ENCODE data around the gene ELMO1. TPM values are rescaled to one million over a fixed set of nuclear protein-coding genes. Genes with fewer than 3 reads are reported as not detected.

The ELMO1 gene
- total and polyA plus RNA-seq, 10 of the 15 experiments (the other 5 are each of a cell fraction or from before 2014, with no cell fraction given), result 22.6 to 85.9 (median 56.6) TPM

DNA sequence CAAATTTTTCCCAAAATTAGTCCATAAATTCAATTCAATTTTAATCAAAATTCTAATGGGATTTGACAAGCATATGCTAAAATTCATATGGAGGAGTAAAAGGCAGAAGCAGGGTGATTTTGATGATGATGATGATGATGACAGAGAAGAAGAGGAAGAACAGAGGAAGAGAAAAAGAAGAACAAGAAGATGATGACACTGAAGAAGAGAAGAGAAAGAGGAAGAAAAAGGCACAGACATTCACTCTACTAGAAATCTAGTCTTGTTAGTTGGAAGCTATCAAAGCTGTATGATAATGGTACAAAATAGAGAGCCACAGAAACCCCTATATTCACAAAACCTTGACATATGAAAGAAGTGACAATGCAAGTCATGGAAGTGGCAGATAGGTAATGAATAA is 157.9 kb downstream of the ELMO1 start (continued):
- TF ChIP-seq SUPT20H (IDR thresholded peaks at IDR 0.05; ENCODE audit: borderline replicate concordance, control insufficient read depth, low read depth, low read length) (no peak), POLR2AphosphoS2 (IDR thresholded peaks at IDR 0.05; ENCODE audit: low read depth, low read length) (no peak), ZNF384 (IDR thresholded peaks at IDR 0.05; ENCODE audit: borderline replicate concordance, low read depth, low read length) (no peak), RELA (IDR thresholded peaks at IDR 0.05; ENCODE audit: borderline replicate concordance, partially characterized antibody) (no peak), IKZF2 (IDR thresholded peaks at IDR 0.05) (no peak), SUZ12 (IDR thresholded peaks at IDR 0.05; ENCODE audit: unreplicated experiment) (no peak), SRF (IDR thresholded peaks at IDR 0.05; ENCODE audit: low read depth in 2 of 2, low read length in 2 of 2) (no peak), IKZF1 (conservative IDR thresholded peaks at IDR 0.05) (no peak), NRF1 (conservative IDR thresholded peaks at IDR 0.05; ENCODE audit: low read depth, low read length) (no peak), YBX1 (IDR thresholded peaks at IDR 0.05) (no peak), MTA2 (IDR thresholded peaks at IDR 0.05; ENCODE audit: low read depth) (no peak), HCFC1 (IDR thresholded peaks at IDR 0.05; ENCODE audit: low read length) (no peak), IRF3 (IDR thresholded peaks at IDR 0.05) (no peak), EGR1 (IDR thresholded peaks at IDR 0.05; ENCODE audit: borderline replicate concordance in 1 of 2, low read depth in 2 of 2, low read length in 2 of 2) (no peak), SPI1 (IDR thresholded peaks at IDR 0.05; ENCODE audit: borderline replicate concordance, insufficient read depth, low read depth, low read length) (no peak), E4F1 (IDR thresholded peaks at IDR 0.05; ENCODE audit: borderline replicate concordance, partially characterized antibody) (no peak)
- TF ChIP-seq, protein P1, sequence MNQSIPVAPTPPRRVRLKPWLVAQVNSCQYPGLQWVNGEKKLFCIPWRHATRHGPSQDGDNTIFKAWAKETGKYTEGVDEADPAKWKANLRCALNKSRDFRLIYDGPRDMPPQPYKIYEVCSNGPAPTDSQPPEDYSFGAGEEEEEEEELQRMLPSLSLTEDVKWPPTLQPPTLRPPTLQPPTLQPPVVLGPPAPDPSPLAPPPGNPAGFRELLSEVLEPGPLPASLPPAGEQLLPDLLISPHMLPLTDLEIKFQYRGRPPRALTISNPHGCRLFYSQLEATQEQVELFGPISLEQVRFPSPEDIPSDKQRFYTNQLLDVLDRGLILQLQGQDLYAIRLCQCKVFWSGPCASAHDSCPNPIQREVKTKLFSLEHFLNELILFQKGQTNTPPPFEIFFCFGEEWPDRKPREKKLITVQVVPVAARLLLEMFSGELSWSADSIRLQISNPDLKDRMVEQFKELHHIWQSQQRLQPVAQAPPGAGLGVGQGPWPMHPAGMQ (IDR thresholded peaks at IDR 0.05; ENCODE audit: borderline replicate concordance), result no peak

Data from GM12878 (cell line).